Mammary epithelial cell (primary cell): Measurements from ENCODE around the gene NSF.

Source experiments
- CTCF ChIP-seq, 2 donors: IDR thresholded peaks in 1 of 2; conservative IDR thresholded peaks in 1 of 2; 2 replicates each; pipeline ENCODE4 v1.5.1; 2011 to 2012; ENCODE audit warnings: inconsistent platforms in 2 of 2, low read length in 2 of 2, mild to moderate bottlenecking in 2 of 2, control low read depth in 1 of 2, low read depth in 1 of 2; ENCODE audit not compliant: insufficient read depth in 1 of 2; ENCODE audit errors: extremely low read depth in 1 of 2
- EZH2 ChIP-seq: IDR thresholded peaks from 2 replicates; pipeline ENCODE4 v1.6.1; 2012; ENCODE audit warnings: low read length, inconsistent platforms, borderline replicate concordance

DNA sequence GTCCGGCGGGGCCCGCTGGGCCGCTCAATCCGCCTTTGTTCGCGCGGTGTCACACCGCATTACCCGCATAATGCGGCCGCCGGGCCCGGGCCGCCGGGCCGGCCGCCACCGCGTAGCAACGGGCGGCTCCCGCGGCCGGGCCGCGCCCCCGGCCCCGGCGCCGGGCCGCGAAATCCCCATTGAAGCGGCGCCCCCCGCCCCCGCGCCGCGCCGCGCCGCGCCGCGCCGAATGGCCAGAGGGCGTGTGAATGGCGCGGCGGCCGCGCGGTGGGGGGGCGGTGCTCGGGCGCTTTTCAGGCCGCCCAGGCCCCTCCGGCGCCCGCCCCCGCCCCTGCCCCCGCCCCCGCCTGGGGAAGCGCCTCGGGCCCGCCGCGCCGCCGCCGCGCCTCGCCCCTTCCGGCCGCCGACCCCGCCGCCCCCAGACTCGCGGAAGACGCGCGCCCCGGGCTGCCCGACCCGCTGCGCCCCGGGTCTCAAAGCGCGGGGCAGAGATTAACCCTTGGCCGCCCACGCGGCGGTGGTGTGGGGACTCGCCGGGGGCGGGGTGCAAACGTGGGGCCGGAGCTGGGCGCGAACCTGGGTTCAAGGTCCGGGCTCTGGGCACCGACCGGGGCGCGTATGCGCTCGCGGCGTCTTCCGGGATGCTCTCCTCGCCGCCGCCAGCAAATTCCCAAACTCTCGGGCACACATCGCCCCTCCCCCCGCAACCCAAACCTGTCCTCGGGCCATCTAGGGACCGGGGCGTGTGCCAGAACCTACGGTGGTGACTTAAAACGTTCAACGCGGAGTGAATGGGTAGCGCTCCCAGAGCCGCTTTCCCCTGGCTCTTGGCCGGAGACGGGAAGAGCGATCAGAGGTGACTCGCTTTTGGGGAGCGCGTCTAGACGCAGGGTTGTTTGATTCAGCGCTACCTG is 181.3 kb downstream of the NSF start:
- TF ChIP-seq CTCF (conservative IDR thresholded peaks at IDR 0.05 in 1 of 2, IDR thresholded peaks at IDR 0.05 in 1 of 2; ENCODE audit: extremely low read depth in 1 of 2, insufficient read depth in 1 of 2, low read depth in 1 of 2, low read length in 2 of 2) (no peak), EZH2 (no peak)
